ENCODE measurements around the gene IRF7. TPM values are rescaled to one million over a fixed set of nuclear protein-coding genes. Genes with fewer than 3 reads are reported as not detected.

The IRF7 gene
- total RNA-seq, 1 experiment from 2014 or later: 15.2 TPM

DNA sequence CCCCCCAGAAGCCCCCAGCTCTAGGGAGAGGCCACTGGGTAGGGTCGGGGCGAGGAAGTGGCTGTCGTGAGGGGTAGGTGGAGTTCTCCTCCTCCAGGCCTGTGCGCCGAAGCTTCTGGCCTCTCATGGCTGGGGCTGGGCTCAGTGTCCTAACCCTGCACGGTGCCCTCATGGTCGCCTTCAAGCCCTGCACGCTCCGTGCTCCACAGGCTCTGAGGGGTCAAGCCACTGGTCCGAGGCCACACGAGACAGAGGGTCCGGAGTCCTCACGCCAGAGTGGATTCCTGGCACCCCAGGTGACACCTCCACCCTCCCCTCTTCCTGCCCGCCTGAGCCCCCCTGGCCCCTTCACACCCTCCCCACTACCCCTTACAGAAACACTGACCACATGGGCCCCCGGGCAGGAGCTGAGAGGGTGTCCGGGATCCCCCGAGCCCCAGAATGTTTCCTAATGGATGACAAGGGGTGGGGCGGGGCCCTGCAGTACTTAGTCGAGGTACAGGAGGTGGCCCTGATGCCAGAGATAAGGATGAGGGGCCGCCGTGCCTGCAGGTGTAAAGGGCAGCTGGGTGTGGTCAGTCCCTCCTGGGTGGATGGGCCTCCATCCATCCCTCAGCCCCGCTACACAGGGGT lies 10.0 kb upstream of the IRF7 start:
- DNase-seq (ENCODE audit: low read depth, low spot score) (no peak), ATAC-seq (no peak)
- H4K20me1 ChIP-seq (ENCODE audit: insufficient read depth): no peaks in the 10 kb centered on the region
- POLR2A ChIA-PET: no interaction called here
- no peak overlapping the region for H2AFZ ChIP-seq (ENCODE audit: low read depth, low read length, poor library complexity, severe bottlenecking)
- peaks cover 0 to 28% of the 10 kb centered on the region in 2 experiments; a peak in 2 of 4 replicates for H3K4me1 ChIP-seq (ENCODE audit: control insufficient read depth in 1 of 2, insufficient read depth in 2 of 2, low read length in 2 of 2)
- no peak overlapping the region for H3K9ac ChIP-seq (ENCODE audit: low read length)
- no peak overlapping the region for H3K27ac ChIP-seq (ENCODE audit: low read depth, low read length)
- intact Hi-C loops (cut with micrococcal nuclease): no loop called here
- CTCF ChIA-PET: no interaction called here
- TF ChIP-seq EZH2phosphoT487 (IDR thresholded peaks at IDR 0.05; ENCODE audit: borderline replicate concordance): no peak
- TF ChIP-seq SP1 (IDR thresholded peaks at IDR 0.05; ENCODE audit: low read depth): no peak
- TF ChIP-seq, protein P1, sequence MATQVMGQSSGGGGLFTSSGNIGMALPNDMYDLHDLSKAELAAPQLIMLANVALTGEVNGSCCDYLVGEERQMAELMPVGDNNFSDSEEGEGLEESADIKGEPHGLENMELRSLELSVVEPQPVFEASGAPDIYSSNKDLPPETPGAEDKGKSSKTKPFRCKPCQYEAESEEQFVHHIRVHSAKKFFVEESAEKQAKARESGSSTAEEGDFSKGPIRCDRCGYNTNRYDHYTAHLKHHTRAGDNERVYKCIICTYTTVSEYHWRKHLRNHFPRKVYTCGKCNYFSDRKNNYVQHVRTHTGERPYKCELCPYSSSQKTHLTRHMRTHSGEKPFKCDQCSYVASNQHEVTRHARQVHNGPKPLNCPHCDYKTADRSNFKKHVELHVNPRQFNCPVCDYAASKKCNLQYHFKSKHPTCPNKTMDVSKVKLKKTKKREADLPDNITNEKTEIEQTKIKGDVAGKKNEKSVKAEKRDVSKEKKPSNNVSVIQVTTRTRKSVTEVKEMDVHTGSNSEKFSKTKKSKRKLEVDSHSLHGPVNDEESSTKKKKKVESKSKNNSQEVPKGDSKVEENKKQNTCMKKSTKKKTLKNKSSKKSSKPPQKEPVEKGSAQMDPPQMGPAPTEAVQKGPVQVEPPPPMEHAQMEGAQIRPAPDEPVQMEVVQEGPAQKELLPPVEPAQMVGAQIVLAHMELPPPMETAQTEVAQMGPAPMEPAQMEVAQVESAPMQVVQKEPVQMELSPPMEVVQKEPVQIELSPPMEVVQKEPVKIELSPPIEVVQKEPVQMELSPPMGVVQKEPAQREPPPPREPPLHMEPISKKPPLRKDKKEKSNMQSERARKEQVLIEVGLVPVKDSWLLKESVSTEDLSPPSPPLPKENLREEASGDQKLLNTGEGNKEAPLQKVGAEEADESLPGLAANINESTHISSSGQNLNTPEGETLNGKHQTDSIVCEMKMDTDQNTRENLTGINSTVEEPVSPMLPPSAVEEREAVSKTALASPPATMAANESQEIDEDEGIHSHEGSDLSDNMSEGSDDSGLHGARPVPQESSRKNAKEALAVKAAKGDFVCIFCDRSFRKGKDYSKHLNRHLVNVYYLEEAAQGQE (IDR thresholded peaks at IDR 0.05; ENCODE audit: low read depth): no peak
- TF ChIP-seq CBX3 (IDR thresholded peaks at IDR 0.05; ENCODE audit: low read depth): no peak
- TF ChIP-seq ELF1 (IDR thresholded peaks at IDR 0.05; ENCODE audit: borderline replicate concordance, low read depth): no peak
- TF ChIP-seq TCF7L2 (IDR thresholded peaks at IDR 0.05; ENCODE audit: borderline replicate concordance, extremely low read depth, insufficient read depth, insufficient read length): no peak
- H3K9me3 ChIP-seq (ENCODE audit: control insufficient read depth in 1 of 2, insufficient read depth in 1 of 2, low read depth in 1 of 2, low read length in 2 of 2): no peaks in the 10 kb centered on the region
- no TSS peak for BruUV-seq (replicated peaks)
- no peak overlapping the region for H3K4me3 ChIP-seq (replicated peaks in 1 of 2; ENCODE audit: low read depth in 1 of 2, low read length in 2 of 2)
- no peaks in the 10 kb centered on the region for H3K79me2 ChIP-seq (ENCODE audit: insufficient read depth, low read length)
- no peaks in the 10 kb centered on the region for H3K27me3 ChIP-seq (ENCODE audit: insufficient read depth, low read length)
- RAD21 ChIA-PET (ENCODE audit: low non-redundant PET in 1 of 2, low total read pairs in 2 of 2, uncharacterized antibody in 2 of 2, unreplicated experiment in 2 of 2): no interaction called here
- H3K9me2 ChIP-seq (ENCODE audit: insufficient read depth): no peaks in the 10 kb centered on the region
- H3K36me3 ChIP-seq (ENCODE audit: control insufficient read depth in 1 of 2, insufficient read depth in 2 of 2, low read length in 2 of 2): no peaks in the 10 kb centered on the region
- H3K4me2 ChIP-seq (ENCODE audit: low read length): no peak overlapping the region
